DOHH2 (cell line): ENCODE data around the gene MXRA5.

Experiments used
- H3F3A ChIP-seq: fragments of 200-600 bp; sonication (generic), shearing (Covaris generic); 2 replicates; pipeline ENCODE4 v1.6.0; 2016; ENCODE audit warnings: antibody characterized with exemption, mild to moderate bottlenecking; ENCODE audit not compliant: control insufficient read depth, insufficient read depth
- H3K27ac ChIP-seq: fragments of 200-600 bp; sonication (generic); 2 replicates; pipeline ENCODE4 v1.5.1; 2014; ENCODE audit warnings: low read depth, mild to moderate bottlenecking, low read length, moderate library complexity
- H3K27me3 ChIP-seq: fragments of 200-600 bp; sonication (generic); 2 replicates; pipeline ENCODE4 v1.6.1; 2014; ENCODE audit warnings: mild to moderate bottlenecking, low read length, mixed read lengths; ENCODE audit not compliant: control insufficient read depth
- H3K36me3 ChIP-seq: fragments of 200-600 bp; sonication (generic); 2 replicates; pipeline ENCODE4 v1.6.1; 2014; ENCODE audit warnings: mild to moderate bottlenecking, low read length, moderate library complexity, mixed read lengths; ENCODE audit not compliant: control insufficient read depth
- H3K4me1 ChIP-seq: fragments of 200-600 bp; sonication (generic); 2 replicates; pipeline ENCODE4 v1.6.1; 2014; ENCODE audit warnings: mild to moderate bottlenecking, low read length, mixed read lengths; ENCODE audit not compliant: control insufficient read depth
- H3K4me2 ChIP-seq: fragments of 200-600 bp; sonication (generic); 2 replicates; pipeline ENCODE4 v1.6.0; 2014; ENCODE audit warnings: mild to moderate bottlenecking, low read length, moderate library complexity
- H3K4me3 ChIP-seq: fragments of 200-600 bp; sonication (generic); 2 replicates; pipeline ENCODE4 v1.5.1; 2014; ENCODE audit warnings: mild to moderate bottlenecking, low read length, mixed read lengths
- H3K79me2 ChIP-seq: fragments of 200-600 bp; sonication (generic); 2 replicates; pipeline ENCODE4 v1.6.1; 2014; ENCODE audit warnings: mild to moderate bottlenecking, low read length, mixed read lengths; ENCODE audit not compliant: control insufficient read depth
- H3K9me2 ChIP-seq: fragments of 200-600 bp; sonication (generic); replicated peaks from 2 replicates; pipeline ENCODE4 v1.6.1; 2014; ENCODE audit warnings: mild to moderate bottlenecking, low read length, mixed read lengths; ENCODE audit not compliant: control insufficient read depth
- H3K9me3 ChIP-seq: fragments of 200-600 bp; sonication (generic); 2 replicates; pipeline ENCODE4 v1.6.1; 2014; ENCODE audit warnings: antibody characterized with exemption, low read length, mixed read lengths; ENCODE audit not compliant: control insufficient read depth, insufficient read depth
- H4K20me1 ChIP-seq: fragments of 200-600 bp; sonication (generic); 2 replicates; pipeline ENCODE4 v1.6.0; 2014; ENCODE audit warnings: low read depth, mild to moderate bottlenecking, antibody characterized with exemption, low read length, moderate library complexity; ENCODE audit not compliant: control insufficient read depth, insufficient read depth
- EZH2phosphoT487 ChIP-seq: fragments of 200-600 bp; sonication (generic); IDR thresholded peaks from 2 replicates; pipeline ENCODE4 v1.6.1; 2017; ENCODE audit warnings: borderline replicate concordance, mild to moderate bottlenecking, antibody characterized with exemption, low read length, moderate library complexity, mixed read lengths
- TF ChIP-seq, protein P1 (sequence below): fragments of 200-600 bp; sonication (generic); IDR thresholded peaks from one replicate; pipeline ENCODE4 v1.5.1; 2014; ENCODE audit warnings: antibody characterized with exemption, mild to moderate bottlenecking, low read depth, low read length; ENCODE audit not compliant: poor library complexity, severe bottlenecking

Gene MXRA5

DNA sequence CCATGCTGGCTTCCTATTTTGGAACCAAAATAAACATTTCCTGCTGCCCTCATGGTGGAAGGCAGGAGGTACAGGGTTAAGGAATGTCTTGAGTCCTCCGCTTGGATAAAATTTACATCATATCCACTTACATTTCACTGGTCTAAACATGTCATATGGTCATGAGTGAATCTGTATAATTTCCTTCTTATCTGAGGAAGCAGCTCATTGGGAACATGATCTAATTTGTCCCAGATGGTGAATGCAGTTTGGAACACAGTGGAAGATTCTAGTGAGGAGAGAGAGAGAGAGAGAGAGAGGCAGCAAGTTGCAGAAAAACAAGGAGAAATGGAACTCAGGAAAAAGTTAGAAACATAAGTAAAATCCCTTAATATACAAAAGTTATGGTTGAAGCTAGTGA is 46.8 kb downstream of the MXRA5 start:
- H3K9me3 ChIP-seq: no peaks in the 10 kb centered on the region
- no peak overlapping the region for H3K27ac ChIP-seq
- no peaks in the 10 kb centered on the region for H3K4me1 ChIP-seq
- H3K79me2 ChIP-seq: no peaks in the 10 kb centered on the region
- H3K4me2 ChIP-seq: no peak overlapping the region
- H3F3A ChIP-seq: no peaks in the 10 kb centered on the region
- H4K20me1 ChIP-seq: no peaks in the 10 kb centered on the region
- TF ChIP-seq, protein P1, sequence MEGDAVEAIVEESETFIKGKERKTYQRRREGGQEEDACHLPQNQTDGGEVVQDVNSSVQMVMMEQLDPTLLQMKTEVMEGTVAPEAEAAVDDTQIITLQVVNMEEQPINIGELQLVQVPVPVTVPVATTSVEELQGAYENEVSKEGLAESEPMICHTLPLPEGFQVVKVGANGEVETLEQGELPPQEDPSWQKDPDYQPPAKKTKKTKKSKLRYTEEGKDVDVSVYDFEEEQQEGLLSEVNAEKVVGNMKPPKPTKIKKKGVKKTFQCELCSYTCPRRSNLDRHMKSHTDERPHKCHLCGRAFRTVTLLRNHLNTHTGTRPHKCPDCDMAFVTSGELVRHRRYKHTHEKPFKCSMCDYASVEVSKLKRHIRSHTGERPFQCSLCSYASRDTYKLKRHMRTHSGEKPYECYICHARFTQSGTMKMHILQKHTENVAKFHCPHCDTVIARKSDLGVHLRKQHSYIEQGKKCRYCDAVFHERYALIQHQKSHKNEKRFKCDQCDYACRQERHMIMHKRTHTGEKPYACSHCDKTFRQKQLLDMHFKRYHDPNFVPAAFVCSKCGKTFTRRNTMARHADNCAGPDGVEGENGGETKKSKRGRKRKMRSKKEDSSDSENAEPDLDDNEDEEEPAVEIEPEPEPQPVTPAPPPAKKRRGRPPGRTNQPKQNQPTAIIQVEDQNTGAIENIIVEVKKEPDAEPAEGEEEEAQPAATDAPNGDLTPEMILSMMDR: no peak
- no peak for TF ChIP-seq EZH2phosphoT487
- no peaks in the 10 kb centered on the region for H3K36me3 ChIP-seq
- no peaks in the 10 kb centered on the region for H3K27me3 ChIP-seq
- H3K4me3 ChIP-seq: no peak overlapping the region
- H3K9me2 ChIP-seq: no peaks in the 10 kb centered on the region

DNA sequence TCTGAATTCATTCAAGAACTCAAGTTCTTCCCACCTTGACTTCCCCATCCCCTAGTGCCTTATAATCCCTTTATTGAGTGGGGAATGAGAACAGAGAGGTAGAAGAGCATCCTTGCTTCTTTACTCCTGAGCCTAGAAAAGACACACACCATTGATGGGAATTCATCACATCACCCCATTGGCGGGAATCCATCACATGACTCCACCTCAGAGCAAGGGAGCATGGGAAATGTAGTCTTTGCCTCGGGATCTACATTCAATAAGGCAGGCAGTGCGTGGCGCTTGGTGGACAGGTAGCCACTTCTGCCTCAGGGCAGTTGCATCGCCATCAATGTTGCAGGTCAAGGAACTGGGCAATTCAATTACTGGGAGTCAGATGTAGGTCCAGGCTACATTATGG is 50.7 kb downstream of the MXRA5 start:
- no peaks in the 10 kb centered on the region for H3K79me2 ChIP-seq
- TF ChIP-seq, protein P1: no peak
- no peak for TF ChIP-seq EZH2phosphoT487
- no peaks in the 10 kb centered on the region for H3K9me3 ChIP-seq
- no peak overlapping the region for H3K4me2 ChIP-seq
- H3K27ac ChIP-seq: no peak overlapping the region
- H3F3A ChIP-seq: no peaks in the 10 kb centered on the region
- no peaks in the 10 kb centered on the region for H3K27me3 ChIP-seq
- no peak overlapping the region for H3K4me3 ChIP-seq
- no peaks in the 10 kb centered on the region for H3K36me3 ChIP-seq
- H3K9me2 ChIP-seq: no peaks in the 10 kb centered on the region
- H3K4me1 ChIP-seq: no peaks in the 10 kb centered on the region
- H4K20me1 ChIP-seq: no peaks in the 10 kb centered on the region

DNA sequence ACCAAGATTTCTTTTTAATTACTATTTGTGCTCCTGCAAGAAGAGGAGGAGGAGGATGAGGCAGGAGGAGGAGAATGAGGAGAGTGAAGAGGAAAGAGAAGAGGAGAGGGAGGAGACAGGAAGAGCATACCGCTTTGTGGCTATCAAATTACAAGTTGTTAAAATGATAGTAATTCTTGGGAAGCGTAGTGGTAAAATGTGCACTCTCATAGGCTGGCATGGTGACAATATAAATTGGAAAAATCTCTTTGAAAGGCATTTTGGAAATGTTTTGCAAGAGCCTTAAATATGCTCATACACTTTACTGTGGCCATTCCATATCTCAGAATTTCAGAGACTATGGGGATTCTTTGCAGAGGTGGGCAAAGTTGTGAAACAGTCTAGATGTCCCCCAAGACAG is 53.2 kb downstream of the MXRA5 start:
- H3K79me2 ChIP-seq: no peaks in the 10 kb centered on the region
- no peaks in the 10 kb centered on the region for H3F3A ChIP-seq
- H3K4me2 ChIP-seq: no peak overlapping the region
- no peaks in the 10 kb centered on the region for H3K27me3 ChIP-seq
- no peaks in the 10 kb centered on the region for H3K36me3 ChIP-seq
- H3K4me3 ChIP-seq: no peak overlapping the region
- H3K27ac ChIP-seq: no peak overlapping the region
- H3K9me2 ChIP-seq: no peaks in the 10 kb centered on the region
- TF ChIP-seq, protein P1: no peak
- no peak for TF ChIP-seq EZH2phosphoT487
- H3K9me3 ChIP-seq: no peaks in the 10 kb centered on the region
- H3K4me1 ChIP-seq: no peaks in the 10 kb centered on the region
- no peaks in the 10 kb centered on the region for H4K20me1 ChIP-seq

DNA sequence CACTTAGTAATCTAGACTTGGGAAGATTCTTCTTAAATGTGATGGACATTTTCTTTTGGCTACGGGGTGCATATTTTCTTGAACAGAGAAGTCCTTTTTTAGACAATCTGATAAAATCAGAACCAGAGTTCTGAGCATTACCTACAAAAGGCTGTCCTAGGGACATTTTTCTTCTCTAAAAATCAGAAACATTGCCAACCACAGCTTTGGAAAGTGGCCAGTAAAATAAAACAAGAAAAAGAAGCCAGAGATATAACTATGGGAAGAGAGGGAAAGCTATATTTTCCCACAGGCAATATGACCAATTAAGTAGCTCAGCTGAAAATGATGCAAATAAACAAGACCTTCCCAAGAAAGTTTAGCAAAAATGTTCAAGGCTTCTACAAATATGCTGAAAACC is 55.9 kb downstream of the MXRA5 start:
- H3K4me1 ChIP-seq: no peaks in the 10 kb centered on the region
- no peak overlapping the region for H3K4me3 ChIP-seq
- H3K9me3 ChIP-seq: no peaks in the 10 kb centered on the region
- no peak overlapping the region for H3K27ac ChIP-seq
- no peak for TF ChIP-seq EZH2phosphoT487
- TF ChIP-seq, protein P1: no peak
- H3K79me2 ChIP-seq: no peaks in the 10 kb centered on the region
- H3F3A ChIP-seq: no peaks in the 10 kb centered on the region
- no peak overlapping the region for H3K4me2 ChIP-seq
- no peaks in the 10 kb centered on the region for H3K9me2 ChIP-seq
- H4K20me1 ChIP-seq: no peaks in the 10 kb centered on the region
- no peaks in the 10 kb centered on the region for H3K36me3 ChIP-seq
- H3K27me3 ChIP-seq: no peaks in the 10 kb centered on the region
